ENCODE data around the gene KDF1. TPM values are rescaled to one million over a fixed set of nuclear protein-coding genes. Genes with fewer than 3 reads are reported as not detected.
A peak's percentile ranks its signal among the peaks of the same experiment; 100 is the strongest.

Gene KDF1
- total and polyA plus RNA-seq, 8 donors: 2.9 to 21.6 (median 14.0) TPM

DNA sequence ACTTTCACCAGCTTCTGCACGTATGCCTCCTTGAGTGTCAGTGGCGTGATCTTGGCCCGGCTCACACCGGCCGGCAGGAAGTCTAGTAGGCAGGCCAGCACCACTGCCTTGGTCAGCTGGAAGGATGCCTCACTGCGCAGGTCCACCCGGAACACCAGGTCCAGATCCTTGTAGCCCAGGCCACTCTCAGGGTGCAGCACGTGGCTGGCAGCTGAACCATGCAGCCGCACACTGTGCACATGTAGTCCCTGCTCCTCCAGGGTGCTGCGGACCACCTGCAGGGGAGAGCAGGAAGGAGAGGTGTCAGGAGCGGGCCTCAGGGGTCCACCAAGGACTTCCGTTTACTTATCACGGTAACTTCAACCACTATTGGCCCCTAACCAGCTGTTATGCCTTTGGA lies 46.4 kb upstream of the KDF1 start:
- H3K27ac ChIP-seq: peak overlapping the region in 1 of 5 donors; percentile 87
- WGBS, 5 donors: 57 to 75% (median 66%) methylated on average over 8 to 13 of the region's 13 CpGs

DNA sequence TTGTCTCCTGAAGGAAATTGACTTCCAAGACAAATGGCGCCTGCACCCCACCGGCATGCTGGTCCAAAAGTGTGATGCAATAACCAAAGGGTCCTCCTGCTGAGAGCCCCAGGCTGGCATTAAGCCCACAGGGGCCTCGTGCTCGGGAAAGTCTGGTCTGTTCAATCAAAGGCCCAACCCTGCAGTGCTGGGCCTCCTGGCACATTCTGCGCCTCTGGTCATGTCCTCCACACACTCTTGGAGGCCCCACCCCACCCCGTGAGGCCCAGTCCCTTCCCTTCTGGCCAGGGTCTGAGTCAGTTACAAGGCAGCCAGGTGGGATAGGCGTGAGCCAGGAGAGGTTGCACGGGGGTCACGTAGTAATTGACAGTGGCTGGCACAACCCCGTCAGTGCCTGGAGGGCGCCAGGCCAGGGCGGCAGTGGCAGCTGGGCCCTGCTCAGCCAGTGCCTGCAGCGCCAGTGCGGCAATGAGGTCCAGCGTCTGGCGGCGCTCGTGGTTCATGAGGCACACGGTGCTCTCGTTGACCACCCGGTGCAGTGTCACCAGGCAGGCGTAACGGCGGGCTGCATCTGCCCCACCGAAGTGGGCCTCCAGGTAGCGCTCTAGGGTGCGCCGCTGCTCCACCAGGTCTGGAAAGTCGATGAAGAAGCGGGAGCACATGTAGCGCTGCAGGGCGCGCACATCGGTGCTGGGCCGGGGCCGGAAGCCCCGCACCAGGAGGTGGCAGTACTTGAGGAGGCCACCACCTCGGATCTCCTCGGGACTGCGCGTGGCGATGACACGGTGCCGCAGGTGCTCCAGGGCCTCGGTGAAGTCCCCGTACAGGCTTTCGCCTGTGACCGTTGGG lies 45.6 kb upstream of the KDF1 start:
- WGBS, 5 donors: 81 to 87% (median 86%) methylated on average over 41 to 48 of the region's 48 CpGs
- no peak overlapping the region for H3K4me3 ChIP-seq
- intact Hi-C loops (cut with DNase I; ENCODE audit: low total_unique reads): no loop called here
- no peaks in the 10 kb centered on the region for H3K27me3 ChIP-seq
- peak; percentile 44 to 62 for DNase-seq
- TF ChIP-seq EP300 (IDR thresholded peaks at IDR 0.05) (no peak), POLR2AphosphoS5 (IDR thresholded peaks at IDR 0.05) (peak in 1 of 3 donors; percentile 64), POLR2A (IDR thresholded peaks at IDR 0.05) (no peak)
- TF ChIP-seq, protein P1, sequence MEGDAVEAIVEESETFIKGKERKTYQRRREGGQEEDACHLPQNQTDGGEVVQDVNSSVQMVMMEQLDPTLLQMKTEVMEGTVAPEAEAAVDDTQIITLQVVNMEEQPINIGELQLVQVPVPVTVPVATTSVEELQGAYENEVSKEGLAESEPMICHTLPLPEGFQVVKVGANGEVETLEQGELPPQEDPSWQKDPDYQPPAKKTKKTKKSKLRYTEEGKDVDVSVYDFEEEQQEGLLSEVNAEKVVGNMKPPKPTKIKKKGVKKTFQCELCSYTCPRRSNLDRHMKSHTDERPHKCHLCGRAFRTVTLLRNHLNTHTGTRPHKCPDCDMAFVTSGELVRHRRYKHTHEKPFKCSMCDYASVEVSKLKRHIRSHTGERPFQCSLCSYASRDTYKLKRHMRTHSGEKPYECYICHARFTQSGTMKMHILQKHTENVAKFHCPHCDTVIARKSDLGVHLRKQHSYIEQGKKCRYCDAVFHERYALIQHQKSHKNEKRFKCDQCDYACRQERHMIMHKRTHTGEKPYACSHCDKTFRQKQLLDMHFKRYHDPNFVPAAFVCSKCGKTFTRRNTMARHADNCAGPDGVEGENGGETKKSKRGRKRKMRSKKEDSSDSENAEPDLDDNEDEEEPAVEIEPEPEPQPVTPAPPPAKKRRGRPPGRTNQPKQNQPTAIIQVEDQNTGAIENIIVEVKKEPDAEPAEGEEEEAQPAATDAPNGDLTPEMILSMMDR (IDR thresholded peaks at IDR 0.05): no peak
- H3K4me1 ChIP-seq: peaks cover 70 to 97% (median 87%) of the 10 kb centered on the region in 4 donors
- peak overlapping the region in 4 of 5 donors; percentile 48 to 87 (median 62) for H3K27ac ChIP-seq
- peaks cover 0 to 15% (median 8%) of the 10 kb centered on the region in 4 donors for H3K36me3 ChIP-seq
- H3K9me3 ChIP-seq: no peaks in the 10 kb centered on the region

More for the DNA sequence above, 46.4 kb upstream of the KDF1 start:
- intact Hi-C loops (cut with DNase I; ENCODE audit: low total_unique reads): no loop called here
- Histone ChIP-seq H3K27me3 (no peaks in the 10 kb centered on the region), H3K4me1 (peaks cover 74 to 97% (median 88%) of the 10 kb centered on the region in 4 donors), H3K4me3 (no peak overlapping the region), H3K36me3 (peaks cover 0 to 15% (median 8%) of the 10 kb centered on the region in 4 donors), H3K9me3 (no peaks in the 10 kb centered on the region)
- no peak for DNase-seq
- TF ChIP-seq POLR2AphosphoS5 (IDR thresholded peaks at IDR 0.05) (no peak), POLR2A (IDR thresholded peaks at IDR 0.05) (no peak), EP300 (IDR thresholded peaks at IDR 0.05) (no peak)
- TF ChIP-seq, protein P1 (IDR thresholded peaks at IDR 0.05): no peak

DNA sequence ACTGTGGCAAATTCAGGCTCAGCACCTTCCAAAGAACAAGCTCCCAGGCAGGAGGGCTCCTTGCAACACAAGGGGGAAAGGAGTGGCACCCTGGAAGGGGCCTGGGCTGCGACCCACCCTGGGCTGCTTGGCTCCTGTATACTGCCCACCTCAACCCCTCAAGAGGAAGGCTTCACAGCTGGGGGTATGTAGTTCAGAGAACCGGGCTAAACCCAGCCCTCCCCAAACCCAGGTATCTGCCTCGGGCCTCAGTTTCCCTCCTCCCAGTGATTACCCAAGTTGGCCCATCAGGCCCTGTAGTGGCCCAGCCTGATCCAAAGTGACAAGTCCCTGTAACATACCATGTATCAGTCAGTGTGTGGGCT lies 44.9 kb upstream of the KDF1 start:
- peak overlapping the region in 4 of 5 donors; percentile 48 to 65 (median 60) for H3K27ac ChIP-seq
- H3K4me1 ChIP-seq: peaks cover 70 to 97% (median 87%) of the 10 kb centered on the region in 4 donors
- 83 to 94% (median 88%) methylated on average over 3 of the region's 3 CpGs for WGBS, 5 donors
- no peak for DNase-seq
- H3K9me3 ChIP-seq: no peaks in the 10 kb centered on the region
- TF ChIP-seq, protein P1 (IDR thresholded peaks at IDR 0.05): no peak
- TF ChIP-seq EP300 (IDR thresholded peaks at IDR 0.05) (no peak), POLR2AphosphoS5 (IDR thresholded peaks at IDR 0.05) (peak in 1 of 3 donors; percentile 1)
- intact Hi-C loops (cut with DNase I; ENCODE audit: low total_unique reads): no loop called here
- no peak overlapping the region for H3K4me3 ChIP-seq
- H3K36me3 ChIP-seq: peaks cover 0 to 15% (median 8%) of the 10 kb centered on the region in 4 donors
- no peaks in the 10 kb centered on the region for H3K27me3 ChIP-seq

DNA sequence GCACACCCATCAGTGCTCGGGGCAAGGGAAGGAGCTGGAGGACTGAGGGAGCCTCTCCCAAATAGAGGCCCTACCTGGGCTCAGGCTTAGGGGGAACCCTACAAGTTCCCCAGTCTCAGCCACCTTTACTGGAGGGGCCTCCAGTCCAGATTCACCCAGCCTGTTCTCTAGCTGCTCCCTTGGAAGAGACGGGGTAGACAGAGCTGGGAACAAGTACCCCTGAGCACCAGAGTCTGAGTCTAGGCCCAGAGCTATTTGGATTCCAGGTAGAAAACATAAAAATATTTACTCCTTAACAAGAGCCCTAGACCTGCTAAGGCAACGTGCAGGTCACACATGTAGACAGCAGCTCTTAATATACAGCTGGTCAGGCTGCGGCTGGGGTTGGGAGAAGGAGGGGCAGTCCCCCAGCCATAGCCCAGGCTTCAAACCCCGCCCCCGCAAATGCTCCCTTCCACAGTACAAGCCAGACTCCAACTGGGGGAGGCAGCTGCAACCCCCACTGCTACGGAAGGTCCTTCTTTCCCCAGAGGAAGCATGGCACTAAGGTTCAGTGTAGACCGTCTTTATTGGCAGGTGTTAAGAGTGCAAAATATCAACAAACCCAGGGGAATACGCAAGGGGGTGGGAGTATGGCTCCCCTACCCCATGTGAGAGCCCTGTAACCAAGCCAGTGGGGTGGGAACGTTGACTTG lies 44.4 kb upstream of the KDF1 start:
- peak overlapping the region; percentile 15 to 65 (median 58) for H3K27ac ChIP-seq
- TF ChIP-seq EP300 (IDR thresholded peaks at IDR 0.05) (no peak), POLR2AphosphoS5 (IDR thresholded peaks at IDR 0.05) (peak in 1 of 3 donors; percentile 58), POLR2A (IDR thresholded peaks at IDR 0.05) (no peak)
- TF ChIP-seq, protein P1 (IDR thresholded peaks at IDR 0.05): no peak
- no peak overlapping the region for H3K4me3 ChIP-seq
- intact Hi-C loops (cut with DNase I; ENCODE audit: low total_unique reads): no loop called here
- peaks cover 70 to 97% (median 87%) of the 10 kb centered on the region in 4 donors for H3K4me1 ChIP-seq
- WGBS, 5 donors: 27 to 46% (median 37%) methylated on average over 6 to 10 of the region's 10 CpGs
- peak; percentile 61 to 84 for DNase-seq
- H3K9me3 ChIP-seq: no peaks in the 10 kb centered on the region
- H3K27me3 ChIP-seq: no peaks in the 10 kb centered on the region
- peaks cover 2 to 15% (median 9%) of the 10 kb centered on the region in 4 donors for H3K36me3 ChIP-seq

Measured in stomach (tissue), 9 donors.